ENCODE measurements around the gene EIF1B. TPM values are rescaled to one million over a fixed set of nuclear protein-coding genes. Genes with fewer than 3 reads are reported as not detected.

EIF1B gene
- total RNA-seq, 2 donors from 2014 or later = 67.4 to 83.8 TPM

- no peaks in the 10 kb centered on the region for H3K9me3 ChIP-seq (ENCODE audit: control insufficient read depth, low read length)
- no peak for DNase-seq
- H3K36me3 ChIP-seq (ENCODE audit: control insufficient read depth, insufficient read depth, low read length) = no peaks in the 10 kb centered on the region
- Mint-ChIP-seq H3K36me3 (ENCODE audit: low read depth) (no peaks in the 10 kb centered on the region), H3K9me3 (no peaks in the 10 kb centered on the region), H3K27me3 (ENCODE audit: insufficient read depth) (no peaks in the 10 kb centered on the region), H3K4me3 (no peak overlapping the region), H3K4me1 (peaks cover 13% of the 10 kb centered on the region), H3K27ac (no peak overlapping the region)
- no peak overlapping the region for H3K9ac ChIP-seq (ENCODE audit: extremely low read depth, low read length, poor library complexity, severe bottlenecking)
- no peaks in the 10 kb centered on the region for H3K27me3 ChIP-seq (ENCODE audit: control insufficient read depth, insufficient read depth, low read length, poor library complexity, severe bottlenecking)
- H3K4me3 ChIP-seq (ENCODE audit: low read length) = no peak overlapping the region
- H3K4me1 ChIP-seq (ENCODE audit: control insufficient read depth, insufficient read depth, low read length) = peaks cover 1% of the 10 kb centered on the region
- WGBS, 2 experiments (ENCODE audit: insufficient coverage in 1 of 2, insufficient read length in 1 of 2) = 82 to 90% methylated on average over 2 to 5 of the region's 5 CpGs
- H3K27ac ChIP-seq (ENCODE audit: low read depth, low read length) = no peak overlapping the region
- TF ChIP-seq CTCF (conservative IDR thresholded peaks at IDR 0.05) = no peak
These were observed 14.4 kb downstream of the EIF1B start for GRCh38 chr3:40323946-40324345.

GRCh38 chr3:40324621-40325020, 15.1 kb downstream of the EIF1B start:
- no peaks in the 10 kb centered on the region for H3K27me3 Mint-ChIP-seq (ENCODE audit: insufficient read depth)
- no peaks in the 10 kb centered on the region for H3K9me3 Mint-ChIP-seq
- no peak overlapping the region for H3K4me3 Mint-ChIP-seq
- WGBS, 2 experiments (ENCODE audit: insufficient coverage in 1 of 2, insufficient read length in 1 of 2) = 71 to 87% methylated on average over 1 to 4 of the region's 4 CpGs
- H3K9me3 ChIP-seq (ENCODE audit: control insufficient read depth, low read length) = no peaks in the 10 kb centered on the region
- no peak overlapping the region for H3K27ac ChIP-seq (ENCODE audit: low read depth, low read length)
- no peaks in the 10 kb centered on the region for H3K36me3 Mint-ChIP-seq (ENCODE audit: low read depth)
- peaks cover 6% of the 10 kb centered on the region for H3K4me1 ChIP-seq (ENCODE audit: control insufficient read depth, insufficient read depth, low read length)
- peaks cover 18% of the 10 kb centered on the region for H3K4me1 Mint-ChIP-seq
- no peaks in the 10 kb centered on the region for H3K27me3 ChIP-seq (ENCODE audit: control insufficient read depth, insufficient read depth, low read length, poor library complexity, severe bottlenecking)
- H3K4me3 ChIP-seq (ENCODE audit: low read length) = no peak overlapping the region
- H3K9ac ChIP-seq (ENCODE audit: extremely low read depth, low read length, poor library complexity, severe bottlenecking) = no peak overlapping the region
- no peak overlapping the region for H3K27ac Mint-ChIP-seq
- TF ChIP-seq CTCF (conservative IDR thresholded peaks at IDR 0.05) = no peak
- DNase-seq = no peak
- no peaks in the 10 kb centered on the region for H3K36me3 ChIP-seq (ENCODE audit: control insufficient read depth, insufficient read depth, low read length)

- no peaks in the 10 kb centered on the region for H3K9me3 ChIP-seq (ENCODE audit: control insufficient read depth, low read length)
- peaks cover 6% of the 10 kb centered on the region for H3K4me1 ChIP-seq (ENCODE audit: control insufficient read depth, insufficient read depth, low read length)
- Mint-ChIP-seq H3K4me1 (peaks cover 18% of the 10 kb centered on the region), H3K4me3 (no peak overlapping the region), H3K36me3 (ENCODE audit: low read depth) (no peaks in the 10 kb centered on the region), H3K27me3 (ENCODE audit: insufficient read depth) (no peaks in the 10 kb centered on the region), H3K27ac (no peak overlapping the region), H3K9me3 (no peaks in the 10 kb centered on the region)
- DNase-seq = no peak
- no peaks in the 10 kb centered on the region for H3K27me3 ChIP-seq (ENCODE audit: control insufficient read depth, insufficient read depth, low read length, poor library complexity, severe bottlenecking)
- no peak overlapping the region for H3K4me3 ChIP-seq (ENCODE audit: low read length)
- no peak overlapping the region for H3K9ac ChIP-seq (ENCODE audit: extremely low read depth, low read length, poor library complexity, severe bottlenecking)
- no peak for TF ChIP-seq CTCF (conservative IDR thresholded peaks at IDR 0.05)
- H3K27ac ChIP-seq (ENCODE audit: low read depth, low read length) = no peak overlapping the region
- H3K36me3 ChIP-seq (ENCODE audit: control insufficient read depth, insufficient read depth, low read length) = no peaks in the 10 kb centered on the region
These were observed 16.0 kb downstream of the EIF1B start for GRCh38 chr3:40325465-40325864.
